HG03342 (cell line): ENCODE results near the gene PTDSS2.
"Not testable (repeated sequence)": the region's sequence is repeated elsewhere in the genome, so short reads cannot be mapped to it uniquely, and the experiment has no call there.

Experiments
- ATAC-seq: cut with Tn5 transposase; IDR thresholded peaks from one replicate; pipeline ENCODE4 v1.9.1; 2021; ENCODE audit warnings: mild to moderate bottlenecking, moderate library complexity; ENCODE audit not compliant: unreplicated experiment

Gene PTDSS2

DNA sequence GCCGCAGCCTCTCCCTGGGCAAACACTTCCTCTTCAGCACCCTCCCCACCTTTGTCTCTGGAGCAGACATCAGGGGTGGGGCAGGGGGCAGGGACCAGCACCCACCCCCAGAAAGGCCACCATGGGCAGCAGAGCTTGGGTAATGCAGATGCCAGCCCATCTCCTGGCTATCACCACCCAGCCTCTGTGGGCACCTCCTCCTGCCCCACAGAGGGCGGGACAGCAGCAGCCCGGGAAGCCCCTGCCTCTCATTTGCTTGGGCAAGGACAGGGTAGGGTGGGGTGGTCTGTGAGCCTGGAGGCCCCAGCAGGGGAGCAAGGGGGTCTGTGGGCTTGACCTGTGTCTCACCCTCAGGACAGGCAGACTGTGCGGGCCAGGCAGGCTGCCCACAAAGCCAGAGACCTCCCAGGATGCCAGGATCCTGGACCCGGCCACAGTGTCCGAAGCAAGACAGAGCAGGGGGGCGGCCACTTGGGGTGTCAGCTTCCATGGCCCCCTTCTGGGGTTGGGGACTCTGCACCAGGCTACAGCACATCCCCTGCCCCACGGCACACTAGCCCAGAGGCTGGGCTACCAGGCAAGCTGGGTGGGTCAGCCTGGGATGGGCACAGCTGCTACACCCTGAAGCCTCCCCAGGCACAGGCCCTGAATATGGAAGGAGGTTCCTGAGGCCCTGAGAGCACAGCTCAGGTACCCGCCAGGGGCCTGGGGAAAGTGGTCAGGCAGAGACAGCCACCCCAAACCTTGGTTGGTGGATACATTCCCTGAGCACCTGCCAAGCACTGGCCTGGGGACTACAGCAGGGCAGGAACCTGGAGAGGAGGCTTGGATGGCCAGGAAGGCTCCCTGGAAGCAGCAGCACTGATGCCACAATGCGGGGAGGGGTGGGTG, 52.5 kb downstream of the PTDSS2 start:
- no peak for ATAC-seq

DNA sequence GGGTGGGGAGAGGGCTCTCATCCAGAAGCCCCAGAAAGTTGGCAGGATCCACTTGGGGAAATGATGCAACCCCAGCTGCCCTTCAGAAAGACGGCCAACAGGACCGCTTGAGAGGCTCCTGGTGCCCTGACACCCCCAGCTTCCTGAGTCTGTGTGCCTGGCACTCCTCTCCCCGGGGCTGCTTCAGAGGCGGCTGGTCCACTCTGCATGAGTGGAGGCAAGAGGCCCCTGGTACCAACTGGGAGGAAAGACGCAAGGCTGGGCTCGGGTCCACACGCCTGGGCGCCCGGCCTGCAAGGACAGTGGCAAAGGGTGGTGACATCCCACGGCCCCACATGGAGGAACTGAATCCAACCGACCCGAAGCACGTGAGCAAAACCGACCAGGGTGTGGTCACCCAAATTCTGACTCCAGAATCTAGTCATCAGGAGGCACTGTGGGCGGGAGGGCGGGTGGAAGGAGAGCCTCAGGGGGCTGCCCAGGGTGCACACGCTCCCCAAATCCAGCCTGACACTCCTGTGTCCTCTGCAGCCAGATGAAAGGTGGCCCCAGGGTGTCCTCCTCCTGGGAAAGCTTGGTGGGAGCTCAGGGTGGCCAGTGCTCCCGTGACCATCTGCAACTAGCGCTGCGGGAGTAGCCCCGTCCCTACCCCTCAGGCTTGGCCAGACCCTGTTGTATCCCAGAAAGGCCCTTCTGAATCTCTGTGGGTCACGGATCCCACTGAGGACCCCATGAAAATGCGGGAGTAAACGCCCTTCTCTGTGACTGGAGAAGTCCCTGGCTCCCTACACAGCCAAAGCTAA, 53.3 kb downstream of the PTDSS2 start:
- ATAC-seq = no peak

DNA sequence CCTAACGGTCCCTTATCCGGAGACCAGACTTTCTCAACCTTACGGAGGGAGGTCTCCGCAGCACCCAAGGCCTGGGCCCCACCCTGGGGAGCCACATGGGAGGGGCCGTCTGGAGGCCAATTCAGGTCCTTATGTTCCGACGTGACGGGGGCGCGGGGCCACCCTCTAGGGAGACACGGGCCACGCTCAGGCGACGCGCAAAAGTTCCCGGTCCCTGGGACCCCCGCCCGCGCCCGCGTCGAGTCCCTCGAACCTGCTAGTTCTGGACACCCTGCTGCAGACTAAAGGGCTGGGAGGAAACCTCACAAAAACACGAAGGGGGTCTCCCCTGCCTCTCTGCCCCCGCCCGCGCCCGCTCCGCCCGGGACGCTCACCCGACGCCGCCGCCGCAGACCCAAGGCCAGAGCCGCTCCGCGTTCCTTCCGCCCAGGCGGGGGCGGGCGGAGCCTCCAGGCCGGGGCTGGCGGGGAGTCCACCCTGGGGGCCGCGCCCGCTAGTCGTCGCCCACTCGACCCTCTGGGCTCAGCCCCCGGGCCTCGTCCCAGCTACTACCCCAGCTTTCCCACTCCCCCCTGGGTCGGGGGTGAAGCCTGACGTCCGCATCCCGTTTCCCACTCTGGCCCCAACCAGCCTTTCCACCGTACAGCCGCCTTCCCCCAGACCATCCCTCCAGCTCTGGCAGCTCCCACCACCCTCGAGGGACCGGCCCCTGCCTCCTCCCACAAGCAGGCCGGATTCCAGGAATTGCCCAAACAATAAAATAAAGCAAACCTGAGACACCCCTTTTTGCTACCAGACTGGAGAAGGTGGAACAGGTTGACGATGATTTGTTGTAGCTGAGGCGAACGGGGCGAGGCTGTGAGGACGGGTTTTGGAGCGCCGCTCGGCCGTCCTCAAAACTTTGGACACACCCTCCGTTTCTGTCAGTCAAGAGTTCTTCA, 54.2 kb downstream of the PTDSS2 start:
- no peak for ATAC-seq

DNA sequence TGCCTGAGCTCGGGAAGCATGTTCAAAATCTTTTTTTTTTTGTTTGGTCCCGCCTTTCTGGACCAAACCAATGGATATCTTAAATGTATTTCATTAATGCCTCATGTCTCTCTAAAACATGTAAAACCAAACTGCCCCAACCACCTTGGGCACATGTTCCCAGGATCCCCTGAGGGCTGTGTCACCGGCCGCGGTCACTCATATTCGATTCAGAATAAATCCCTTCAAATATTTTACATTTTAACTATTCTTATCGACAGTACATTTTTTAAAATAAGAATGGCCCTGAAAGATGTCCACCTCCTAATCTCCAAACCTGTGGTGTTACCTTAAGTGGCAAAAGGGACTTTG, 54.9 kb downstream of the PTDSS2 start:
- no peak for ATAC-seq

DNA sequence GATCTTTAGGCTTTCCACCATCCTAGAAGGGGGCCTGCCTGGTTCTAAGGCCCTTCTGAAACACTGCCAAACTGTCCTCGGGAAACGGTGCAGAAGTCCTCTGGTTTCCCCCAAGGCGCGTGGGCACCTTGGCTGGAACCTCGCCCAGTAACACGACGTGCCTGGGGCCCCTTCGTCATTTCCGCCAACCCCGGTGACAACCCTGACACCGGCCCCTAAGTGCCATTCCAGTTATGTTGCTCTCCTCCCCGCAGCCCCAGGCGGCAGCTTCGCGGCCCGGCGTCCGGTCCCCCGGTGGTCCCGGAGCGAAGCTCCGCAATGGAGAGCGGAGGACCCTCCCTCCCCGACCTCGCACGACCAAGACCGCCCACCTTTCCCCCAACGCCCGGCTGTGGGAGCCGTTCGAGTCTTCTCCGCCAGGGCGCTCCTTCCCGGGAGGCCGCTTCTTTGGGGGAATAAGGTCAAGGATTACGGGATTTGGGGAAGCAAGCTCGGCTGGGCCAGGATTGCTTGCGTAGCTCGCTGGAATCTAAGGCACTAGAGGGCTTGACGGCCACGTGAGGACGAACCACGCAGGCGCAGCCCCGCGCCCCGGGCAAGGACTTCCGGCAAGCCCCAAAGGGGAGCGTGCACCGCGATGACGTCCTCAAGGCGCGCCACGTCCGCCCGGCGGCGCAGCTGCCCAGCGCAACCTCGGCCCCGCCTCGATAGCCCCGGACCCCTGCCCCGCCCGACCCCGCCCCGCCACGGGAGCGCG, 56.3 kb downstream of the PTDSS2 start:
- peak; percentile 71 for ATAC-seq

DNA sequence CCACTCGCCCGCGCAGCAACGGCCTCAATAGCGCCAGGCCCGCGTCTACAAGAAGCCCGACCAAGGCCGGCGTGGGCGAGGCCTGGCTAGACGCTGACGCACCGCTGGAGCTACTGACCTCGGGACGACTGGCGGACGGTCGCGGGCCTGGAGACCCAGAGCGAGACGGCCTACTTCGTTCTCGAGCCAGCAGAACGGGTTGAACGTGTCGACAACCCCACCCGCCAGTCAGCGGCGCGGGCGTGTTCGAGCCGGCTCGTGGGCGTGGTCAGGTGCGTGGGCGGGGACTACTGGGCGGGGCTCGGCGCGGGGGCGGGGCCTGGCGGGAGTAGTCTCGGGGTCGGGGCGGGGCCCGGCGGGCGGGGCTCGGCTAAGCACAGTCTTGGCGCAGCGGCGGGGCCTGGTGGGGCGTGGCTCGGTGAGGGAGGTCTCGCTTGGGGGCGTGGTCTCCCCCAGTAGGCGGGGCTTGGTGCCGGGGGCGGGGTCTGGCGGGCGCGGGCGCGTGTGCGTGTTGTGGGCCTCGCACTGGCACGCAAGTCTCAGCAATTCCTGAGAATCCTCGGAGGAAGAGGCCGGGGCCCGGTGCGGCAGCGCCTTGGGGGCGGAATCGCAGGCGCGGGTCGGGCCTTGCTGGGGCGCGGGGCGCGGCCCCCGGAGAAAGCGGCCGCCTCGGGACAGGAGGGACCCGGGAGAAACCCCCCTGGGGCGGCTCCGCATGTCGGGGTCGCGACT, 57.1 kb downstream of the PTDSS2 start, which contains the start of gene RNH1:
Gene RNH1 (minus strand): TSS at position 248 of the 732 bp plus-strand sequence. CDS start 5,080 bp downstream, outside the sequence.
- peak; percentile 43 for ATAC-seq

DNA sequence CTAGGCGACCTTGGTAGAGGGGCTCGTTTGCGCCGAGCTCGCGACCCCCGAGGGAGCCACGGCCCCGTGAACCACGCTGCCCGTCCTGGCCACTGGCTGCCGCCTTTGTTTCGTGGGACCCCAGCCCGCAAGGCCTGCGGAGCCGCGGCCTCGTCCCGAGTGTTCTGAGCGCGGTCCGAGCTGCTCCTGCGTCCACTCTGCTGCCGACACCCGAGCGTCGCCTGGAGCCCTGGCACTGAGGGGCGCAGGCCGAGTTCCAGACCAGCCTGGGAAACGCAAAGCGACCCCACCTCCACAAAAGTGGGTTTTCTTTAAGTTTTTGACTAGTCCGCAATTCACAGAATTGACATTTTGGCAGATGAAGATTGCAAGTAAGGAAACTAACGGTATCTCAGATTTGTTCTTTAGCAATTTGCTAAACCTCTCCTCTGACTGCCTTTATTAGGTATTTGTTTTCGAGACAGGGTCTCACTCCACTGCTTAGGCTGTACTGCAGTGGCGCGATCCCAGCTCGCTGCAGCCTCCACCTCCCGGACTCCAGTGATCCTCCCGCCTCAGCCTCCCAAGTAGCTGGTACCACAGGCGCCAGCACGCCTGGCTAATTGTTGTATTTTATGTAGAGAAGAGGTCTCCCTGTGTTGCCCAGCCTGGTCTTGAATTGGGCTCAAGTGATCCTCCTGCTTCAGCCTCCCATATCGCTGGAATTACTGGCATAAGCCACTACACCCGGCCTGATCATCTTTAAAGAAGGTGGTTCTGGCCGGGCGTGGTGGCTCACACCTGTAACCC, 57.8 kb downstream of the PTDSS2 start:
- no peak for ATAC-seq

DNA sequence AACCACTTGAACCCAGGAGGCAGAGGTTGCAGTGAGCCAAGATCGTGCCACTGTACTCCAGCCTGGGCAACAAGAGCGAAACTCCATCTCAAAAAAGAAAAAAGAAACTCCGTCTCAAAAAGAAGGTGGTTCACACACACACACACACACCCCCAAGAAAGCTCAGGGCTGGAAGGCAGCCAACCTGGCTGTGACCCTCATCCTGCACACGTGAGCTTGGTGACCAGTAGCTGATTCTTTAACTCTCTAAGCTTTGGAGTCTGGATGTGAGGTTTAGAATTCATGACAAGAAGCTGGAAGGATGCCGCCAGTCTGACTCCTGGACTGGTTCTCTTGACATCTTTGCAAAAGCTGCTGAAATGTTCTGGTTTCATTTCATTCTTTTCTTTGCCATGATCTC, 58.9 kb downstream of the PTDSS2 start:
- ATAC-seq = no peak

DNA sequence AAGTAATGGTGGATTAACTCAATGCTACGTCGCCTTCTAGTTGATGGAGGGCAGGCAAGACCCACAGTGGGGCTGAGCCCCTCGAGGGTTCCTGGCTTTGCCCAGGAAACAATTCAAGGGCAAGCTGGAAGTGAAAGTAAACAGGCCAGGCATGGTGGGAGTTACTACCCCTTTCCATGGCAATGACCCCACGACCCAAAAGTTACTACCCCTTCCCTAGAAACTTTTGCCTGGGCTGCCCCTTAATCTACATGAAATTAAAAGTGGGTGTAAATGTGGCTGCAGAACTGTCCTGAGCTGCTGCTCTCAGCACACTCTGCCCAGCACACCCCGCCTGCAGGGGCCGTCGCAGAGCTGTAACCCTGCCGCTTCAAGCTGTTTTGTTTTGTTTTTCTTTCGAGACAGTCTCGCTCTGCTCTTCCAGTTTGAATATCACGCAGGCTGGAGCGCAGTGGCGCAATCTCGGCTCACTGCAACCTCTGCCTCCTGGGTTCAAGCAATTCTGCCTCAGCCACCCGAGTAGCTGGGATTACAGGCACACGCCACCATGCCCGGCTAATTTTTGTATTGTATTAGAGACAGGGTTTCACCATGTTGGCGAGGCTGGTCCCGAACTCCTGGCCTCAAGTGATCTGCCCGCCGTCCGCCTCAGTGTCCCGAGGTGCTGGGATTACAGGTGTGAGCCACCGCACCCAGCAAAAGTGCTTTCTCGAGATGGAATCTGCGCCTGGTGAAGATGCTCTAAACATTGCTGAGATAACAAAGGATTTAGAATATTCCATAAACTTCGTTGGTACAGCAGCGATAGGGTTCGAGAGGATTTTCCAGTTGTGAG, 62.9 kb downstream of the PTDSS2 start:
- no peak for ATAC-seq

DNA sequence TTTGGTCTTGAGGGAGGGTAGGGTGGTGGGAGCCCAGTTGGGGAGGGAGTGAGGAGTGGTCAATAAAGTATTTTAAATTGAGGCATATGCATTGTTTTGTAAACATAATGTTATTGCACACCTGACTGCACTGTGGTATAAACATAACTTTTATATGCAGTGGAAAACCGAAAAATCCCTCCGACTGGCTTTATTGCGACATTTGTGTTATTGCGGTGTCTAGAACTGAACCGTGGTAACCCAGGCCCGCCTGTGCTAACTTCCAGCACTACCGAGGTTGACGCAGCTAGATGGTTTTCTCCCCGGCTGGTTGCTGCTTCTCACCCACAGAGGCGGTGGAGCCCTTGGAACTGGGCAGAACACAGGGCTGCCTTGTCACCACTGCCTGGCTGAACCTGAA, 64.5 kb downstream of the PTDSS2 start:
- no peak for ATAC-seq

DNA sequence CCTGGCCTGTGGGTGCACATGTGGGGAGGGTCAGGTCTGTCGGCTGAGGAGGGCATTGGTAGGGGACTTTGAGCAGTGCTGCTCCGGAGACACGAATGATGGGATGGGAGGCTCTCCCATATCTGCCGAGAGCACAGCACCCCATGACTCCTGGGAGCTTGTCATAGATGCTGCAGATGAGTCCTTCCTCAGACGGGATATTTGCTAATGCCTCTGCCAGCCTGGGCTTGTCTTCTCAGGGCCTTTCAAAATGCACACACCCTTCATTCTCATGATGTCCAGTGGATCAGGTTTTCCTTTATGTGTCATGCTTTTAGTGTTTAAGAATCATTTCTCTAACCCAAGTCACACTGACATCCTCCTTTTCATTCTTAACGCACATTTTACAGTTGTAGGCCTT, 65.1 kb downstream of the PTDSS2 start:
- no peak for ATAC-seq

DNA sequence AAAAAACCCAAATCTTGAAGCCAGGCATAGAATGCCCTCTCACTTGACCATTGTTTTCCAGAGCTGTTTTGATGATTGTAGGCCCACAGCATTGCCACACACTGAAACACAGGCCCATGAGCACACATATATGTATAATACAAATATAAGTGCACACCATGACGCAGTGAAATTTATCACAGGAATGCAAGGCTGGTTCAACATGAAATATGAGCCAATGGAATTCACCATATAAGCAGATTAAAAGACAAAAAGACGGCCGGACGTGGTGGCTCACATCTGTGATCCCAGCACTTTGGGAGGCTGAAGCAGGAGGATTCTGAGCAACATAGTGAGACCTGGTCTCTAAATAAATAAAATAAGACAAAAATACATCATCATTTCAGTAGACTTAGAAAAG, 66.3 kb downstream of the PTDSS2 start:
- ATAC-seq = no peak

DNA sequence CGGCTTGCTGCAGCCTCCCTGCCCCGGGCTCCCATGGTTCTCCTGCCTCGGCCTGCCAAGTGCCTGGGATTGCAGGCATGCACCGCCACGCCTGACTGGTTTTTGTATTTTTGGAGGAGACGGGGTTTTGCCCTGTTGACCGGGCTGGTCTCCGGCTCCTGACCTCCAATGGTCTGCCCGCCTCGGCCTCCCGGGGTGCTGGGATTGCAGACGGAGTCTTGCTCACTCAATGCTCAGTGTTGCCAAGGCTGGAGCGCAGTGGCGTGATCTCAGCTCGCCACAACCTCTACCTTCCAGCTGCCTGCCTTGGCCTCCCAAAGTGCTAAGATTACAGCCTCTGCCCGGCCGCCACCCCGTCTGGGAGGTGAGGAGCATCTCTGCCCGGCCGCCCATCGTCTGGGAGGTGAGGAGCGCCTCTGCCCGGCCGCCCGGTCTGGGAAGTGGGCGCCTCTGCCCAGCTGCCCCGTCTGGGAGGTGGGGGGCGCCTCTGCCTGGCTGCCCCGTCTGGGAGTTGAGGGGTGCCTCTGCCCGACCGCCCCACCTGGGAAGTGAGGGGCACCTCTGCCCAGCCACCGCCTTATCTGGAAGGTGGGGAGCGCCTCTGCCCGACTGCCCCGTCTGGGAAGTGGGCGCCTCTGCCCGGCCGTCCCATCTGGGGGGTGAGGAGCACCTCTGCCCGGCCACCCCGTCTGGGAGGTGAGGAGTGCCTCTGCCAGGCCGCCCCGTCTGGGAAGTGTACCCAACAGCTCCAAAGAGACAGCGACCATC, 67.0 kb downstream of the PTDSS2 start:
- not testable (repeated sequence) for ATAC-seq

DNA sequence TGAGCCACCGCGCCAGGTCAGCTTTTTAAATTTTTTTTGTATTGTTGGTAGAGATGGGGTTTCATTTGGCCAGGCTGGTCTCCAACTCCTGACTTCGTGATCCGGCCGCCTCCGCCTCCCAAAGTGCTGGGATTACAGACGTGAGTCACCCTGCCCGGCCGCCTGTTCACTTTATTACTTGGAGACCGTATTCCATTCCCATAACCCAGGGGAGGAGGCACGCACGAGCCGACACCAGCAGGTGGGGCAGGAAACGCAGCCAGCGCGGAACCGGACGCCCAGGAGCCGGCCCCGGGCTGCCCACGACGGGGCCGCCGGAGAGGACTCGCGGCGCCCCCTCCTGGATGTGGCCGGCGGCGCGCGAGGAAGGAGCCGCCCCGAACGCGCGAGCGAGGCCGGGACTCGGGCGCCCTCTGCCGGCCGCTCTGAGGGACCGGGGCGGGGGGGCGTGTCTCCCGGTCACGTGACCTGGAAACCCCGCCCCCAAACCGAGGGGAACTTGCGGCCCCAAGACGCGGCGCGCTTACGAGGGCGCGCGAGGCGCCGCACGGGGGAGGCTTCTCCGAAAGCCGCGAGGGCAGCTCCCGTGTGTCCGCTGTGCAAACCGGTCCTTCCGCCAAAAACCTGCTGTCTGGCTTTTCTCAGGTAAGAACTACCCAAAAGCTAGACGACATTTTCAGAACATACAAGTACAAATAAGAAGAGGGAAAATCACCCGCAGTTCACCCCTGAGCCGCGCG, 68.6 kb downstream of the PTDSS2 start:
- peak; percentile 80 for ATAC-seq

DNA sequence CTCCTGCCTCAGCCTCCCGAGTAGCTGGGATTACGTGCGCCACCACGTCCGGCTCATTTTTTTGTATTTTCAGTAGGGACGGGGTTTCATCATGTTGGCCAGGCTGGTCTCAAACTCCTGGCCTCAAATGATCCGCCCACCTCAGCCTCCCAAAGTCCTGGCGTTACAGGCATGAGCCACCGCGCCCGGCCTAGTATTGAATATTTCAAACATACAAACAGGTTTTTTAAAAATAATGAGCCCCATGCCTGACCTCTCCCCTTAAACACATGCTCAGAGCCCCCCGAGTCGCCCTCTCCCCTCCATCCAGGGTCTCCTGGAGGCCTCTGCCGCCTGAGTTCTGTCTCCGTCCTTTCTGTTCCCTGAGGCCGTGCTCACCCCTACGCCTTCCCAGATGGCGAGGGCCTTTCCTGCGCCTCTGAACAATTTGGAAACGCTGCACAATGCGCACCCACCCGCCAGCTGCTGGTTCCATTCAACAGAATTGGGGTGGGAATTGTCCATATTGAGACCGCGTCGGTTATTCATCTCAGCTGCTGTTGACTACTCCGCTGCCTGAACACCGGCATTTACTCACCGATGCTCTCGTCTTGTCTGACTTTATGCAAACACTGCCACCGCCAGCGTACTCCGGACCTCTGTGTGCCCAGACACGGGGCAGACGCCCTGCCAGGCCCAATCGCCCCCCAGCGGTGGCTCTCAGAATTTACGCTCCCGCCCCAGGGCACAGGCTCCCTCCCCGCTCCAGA, 70.5 kb downstream of the PTDSS2 start:
- ATAC-seq = no peak
